ENCODE data around the gene ARL16. TPM values are rescaled to one million over a fixed set of nuclear protein-coding genes. Genes with fewer than 3 reads are reported as not detected.

Gene ARL16
- total and polyA plus RNA-seq, 3 experiments from 2014 or later, result 16.3 to 33.0 (median 19.7) TPM

DNA sequence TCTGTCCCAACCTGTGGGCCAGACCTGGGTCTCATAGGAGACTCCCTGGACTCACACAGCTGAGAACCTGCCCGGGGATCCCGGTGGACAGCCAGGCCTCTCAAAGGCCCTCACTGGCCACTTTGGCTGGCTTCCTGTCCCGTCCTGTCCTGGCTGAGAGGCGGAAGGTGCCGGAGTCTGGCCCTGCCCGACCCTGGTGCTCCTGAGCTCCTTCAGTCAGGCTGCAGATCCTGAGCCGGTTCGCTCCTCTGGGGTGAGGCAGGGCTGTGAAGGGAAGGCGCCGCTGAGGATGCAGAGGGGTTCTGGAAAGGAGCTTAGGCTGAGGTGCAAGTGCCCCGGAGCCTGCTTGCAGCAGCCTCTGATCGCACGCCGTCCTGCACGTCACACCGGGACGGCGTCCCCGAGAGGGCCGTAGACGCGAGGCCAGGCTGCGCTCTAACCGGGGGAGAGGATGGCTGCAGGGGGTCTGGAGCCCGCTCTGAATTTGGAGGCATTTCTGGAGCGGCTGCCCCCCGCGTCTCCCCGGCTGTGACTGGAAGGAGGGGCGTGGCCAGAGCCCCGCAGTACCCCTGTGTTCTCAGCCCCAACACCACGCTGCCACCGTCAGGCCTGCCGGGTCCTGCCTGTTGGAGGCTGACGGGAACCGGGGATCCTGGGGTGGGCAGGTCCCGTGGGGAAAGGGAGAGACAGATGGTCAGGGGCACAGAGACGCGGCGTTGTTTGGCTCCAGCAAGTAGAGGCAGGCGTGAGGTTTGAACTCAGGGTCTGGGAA, 4.4 kb upstream of the ARL16 start:
- peaks cover 20% of the 10 kb centered on the region for H3K4me1 ChIP-seq (ENCODE audit: insufficient read depth, low read length)
- no peak for DNase-seq
- Mint-ChIP-seq H3K27me3 (peaks cover 0 to 3% of the 10 kb centered on the region in 2 donors), H3K9me3 (no peaks in the 10 kb centered on the region), H3K36me3 (peaks cover 0 to 78% (median 10%) of the 10 kb centered on the region in 3 donors), H3K4me3 (peak overlapping the region in 2 of 7 donors; percentile 28 to 70), H3K27ac (no peak overlapping the region), H3K4me1 (peaks cover 22 to 39% (median 23%) of the 10 kb centered on the region in 3 donors)
- no peaks in the 10 kb centered on the region for H3K27me3 ChIP-seq (ENCODE audit: insufficient read depth, low read length, poor library complexity, severe bottlenecking)
- H3K27ac ChIP-seq (ENCODE audit: low read depth, low read length), result no peak overlapping the region
- no peaks in the 10 kb centered on the region for H3K9me3 ChIP-seq (ENCODE audit: low read length)
- peaks cover 33% of the 10 kb centered on the region for H3K36me3 ChIP-seq (ENCODE audit: insufficient read depth, low read length)
- CTCF ChIA-PET, result no interaction called here
- POLR2A ChIA-PET, result no interaction called here
- no peak overlapping the region for H3K4me3 ChIP-seq (ENCODE audit: low read length)

DNA sequence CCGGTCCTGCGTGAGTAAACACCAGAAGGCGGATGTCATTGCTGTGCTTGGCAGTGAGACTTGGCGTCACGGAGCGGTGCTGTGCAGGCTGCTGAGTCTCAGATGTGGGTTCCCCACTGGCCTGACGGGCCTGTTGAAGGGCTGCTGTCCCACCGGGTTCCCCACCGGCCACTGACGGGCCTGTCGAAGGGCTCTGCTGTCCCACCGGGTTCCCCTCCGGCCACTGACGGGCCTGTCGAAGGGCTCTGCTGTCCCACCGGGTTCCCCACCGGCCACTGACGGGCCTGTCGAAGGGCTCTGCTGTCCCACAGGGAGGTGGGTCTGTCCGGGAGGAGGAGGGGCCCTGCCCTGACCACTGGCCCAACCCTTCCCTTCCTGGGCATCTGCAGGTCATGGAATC, 3.0 kb upstream of the ARL16 start:
- Mint-ChIP-seq H3K4me3 (no peak overlapping the region), H3K27ac (peak overlapping the region in 1 of 8 donors; percentile 37), H3K9me3 (no peaks in the 10 kb centered on the region), H3K36me3 (peaks cover 0 to 67% (median 10%) of the 10 kb centered on the region in 3 donors), H3K4me1 (peaks cover 28 to 49% (median 28%) of the 10 kb centered on the region in 3 donors), H3K27me3 (peaks cover 0 to 3% of the 10 kb centered on the region in 2 donors)
- Histone ChIP-seq H3K36me3 (ENCODE audit: insufficient read depth, low read length) (peaks cover 25% of the 10 kb centered on the region), H3K27me3 (ENCODE audit: insufficient read depth, low read length, poor library complexity, severe bottlenecking) (no peaks in the 10 kb centered on the region), H3K4me3 (ENCODE audit: low read length) (no peak overlapping the region), H3K4me1 (ENCODE audit: insufficient read depth, low read length) (peaks cover 28% of the 10 kb centered on the region), H3K27ac (ENCODE audit: low read depth, low read length) (no peak overlapping the region), H3K9me3 (ENCODE audit: low read length) (no peaks in the 10 kb centered on the region)
- CTCF ChIA-PET, result no interaction called here
- DNase-seq, result no peak
- POLR2A ChIA-PET, result no interaction called here

DNA sequence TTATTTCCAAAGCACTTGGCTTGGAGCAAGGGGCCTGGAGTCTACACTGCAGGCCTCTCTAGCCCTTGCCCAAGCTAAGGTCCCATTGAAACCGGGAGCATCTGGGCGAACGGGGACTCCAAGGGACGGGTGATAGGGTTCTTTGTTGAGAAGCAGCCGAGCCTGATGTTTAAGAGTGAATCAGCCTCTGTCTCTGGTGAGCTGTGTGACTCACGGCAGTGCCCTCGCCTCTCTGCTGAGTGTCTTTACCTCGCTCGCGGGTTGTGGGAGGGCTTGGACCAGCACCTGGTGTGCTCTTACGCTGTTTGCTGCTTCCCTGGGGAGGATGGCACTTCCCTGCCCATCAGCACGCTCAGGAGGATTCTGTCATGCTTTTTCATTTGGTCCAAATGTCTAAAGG, 1.5 kb upstream of the ARL16 start:
- Histone ChIP-seq H3K4me1 (ENCODE audit: insufficient read depth, low read length) (peaks cover 28% of the 10 kb centered on the region), H3K36me3 (ENCODE audit: insufficient read depth, low read length) (peaks cover 24% of the 10 kb centered on the region), H3K9me3 (ENCODE audit: low read length) (no peaks in the 10 kb centered on the region), H3K4me3 (ENCODE audit: low read length) (peak overlapping the region; percentile 95), H3K27ac (ENCODE audit: low read depth, low read length) (peak overlapping the region; percentile 79), H3K27me3 (ENCODE audit: insufficient read depth, low read length, poor library complexity, severe bottlenecking) (no peaks in the 10 kb centered on the region)
- peak overlapping the region; percentile 80 to 90 (median 83) for H3K4me3 Mint-ChIP-seq
- H3K9me3 Mint-ChIP-seq, result no peaks in the 10 kb centered on the region
- peaks cover 0 to 61% (median 10%) of the 10 kb centered on the region in 3 donors for H3K36me3 Mint-ChIP-seq
- ChIA-PET POLR2A (interaction anchor here (0.6 to 3.9 kb wide), 3 partner anchors 17 to 26 kb away, joined by 5 to 38 read pairs (median 5); partner anchors contain the start of gene MRPL12), CTCF (interaction anchor here (2.9 kb wide), 1 partner anchor 18 kb away, joined by 12 read pairs; the partner anchor contains the start of gene MRPL12)
- peaks cover 0 to 3% of the 10 kb centered on the region in 2 donors for H3K27me3 Mint-ChIP-seq
- peaks cover 27 to 49% (median 28%) of the 10 kb centered on the region in 3 donors for H3K4me1 Mint-ChIP-seq
- no peak for DNase-seq
- H3K27ac Mint-ChIP-seq, result peak overlapping the region in 6 of 8 donors; percentile 24 to 88 (median 68)

DNA sequence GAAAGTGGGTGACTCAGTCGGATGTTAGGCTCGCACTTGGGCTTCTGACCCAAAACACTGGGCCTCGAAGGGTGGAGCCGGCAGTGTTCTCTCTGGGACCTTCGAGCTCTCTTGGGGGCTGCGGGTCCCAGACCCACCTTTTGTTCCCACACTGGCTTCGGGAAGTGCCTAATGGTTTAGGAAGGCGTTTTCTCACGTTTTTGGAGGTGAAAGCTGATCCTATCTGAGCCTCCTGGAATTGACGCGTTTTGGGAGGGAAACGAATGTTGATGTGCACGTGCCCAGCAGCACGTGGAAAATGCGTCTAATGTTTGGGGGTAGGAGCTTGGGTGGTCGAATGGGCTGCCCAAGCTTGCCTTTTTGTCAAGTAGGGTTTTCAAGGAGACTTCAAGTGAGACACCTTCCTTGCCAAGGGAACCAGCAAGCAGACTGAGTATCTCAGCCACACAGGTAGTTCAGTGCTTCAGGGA, 880 bp upstream of the ARL16 start:
- Mint-ChIP-seq H3K27ac (peak overlapping the region; percentile 60 to 90 (median 78)), H3K4me3 (peak overlapping the region; percentile 80 to 90 (median 83)), H3K9me3 (no peaks in the 10 kb centered on the region), H3K4me1 (peaks cover 27 to 49% (median 28%) of the 10 kb centered on the region in 3 donors), H3K27me3 (peaks cover 0 to 3% of the 10 kb centered on the region in 2 donors), H3K36me3 (peaks cover 0 to 59% (median 7%) of the 10 kb centered on the region in 3 donors)
- Histone ChIP-seq H3K27me3 (ENCODE audit: insufficient read depth, low read length, poor library complexity, severe bottlenecking) (no peaks in the 10 kb centered on the region), H3K36me3 (ENCODE audit: insufficient read depth, low read length) (peaks cover 24% of the 10 kb centered on the region), H3K4me1 (ENCODE audit: insufficient read depth, low read length) (peaks cover 28% of the 10 kb centered on the region), H3K27ac (ENCODE audit: low read depth, low read length) (peak overlapping the region; percentile 79), H3K4me3 (ENCODE audit: low read length) (peak overlapping the region; percentile 95), H3K9me3 (ENCODE audit: low read length) (no peaks in the 10 kb centered on the region)
- no peak for DNase-seq
- CTCF ChIA-PET, result interaction anchor here (0.7 to 2.9 kb wide), 2 partner anchors 17 to 19 kb away, joined by 3 to 12 read pairs; partner anchors contain the start of gene MRPL12
- POLR2A ChIA-PET, result interaction anchor here (0.6 to 3.9 kb wide), 10 partner anchors 16 to 389 kb away, joined by 3 to 38 read pairs (median 5); partner anchors contain the start of genes MCRIP1, MRPL12, P4HB and SLC25A10

DNA sequence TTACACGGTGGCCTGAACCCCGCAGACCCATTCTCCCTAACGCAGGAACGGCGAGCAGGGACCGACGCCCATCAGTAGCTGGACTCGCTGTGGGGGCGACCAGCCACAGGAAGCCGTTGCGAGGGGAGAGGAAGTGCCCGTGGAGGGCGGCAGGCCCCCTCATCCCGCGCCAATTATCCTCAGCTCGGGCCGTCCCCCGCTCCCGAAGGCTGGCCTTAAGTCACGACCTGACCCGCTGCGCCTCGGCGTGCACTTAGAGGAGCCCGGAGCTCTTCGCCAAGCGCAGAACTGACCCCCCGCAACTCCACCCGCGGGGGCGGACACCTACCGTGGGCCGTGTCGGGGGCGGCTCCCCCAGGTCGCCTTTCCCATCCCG, 401 bp downstream of the ARL16 start:
- ChIA-PET POLR2A (interaction anchor here (0.5 to 3.9 kb wide), 17 partner anchors 8 to 1845 kb away, joined by 3 to 38 read pairs (median 4); partner anchors contain the start of genes CCDC137, FN3KRP, MCRIP1 and MRPL12), CTCF (interaction anchor here (1.0 to 2.9 kb wide), 3 partner anchors 10 to 171 kb away, joined by 3 to 12 read pairs (median 4); partner anchors contain the start of gene MRPL12)
- peak overlapping the region; percentile 95 for H3K4me3 ChIP-seq (ENCODE audit: low read length)
- H3K27me3 ChIP-seq (ENCODE audit: insufficient read depth, low read length, poor library complexity, severe bottlenecking), result no peaks in the 10 kb centered on the region
- H3K9me3 ChIP-seq (ENCODE audit: low read length), result no peaks in the 10 kb centered on the region
- H3K4me1 Mint-ChIP-seq, result peaks cover 25 to 44% (median 28%) of the 10 kb centered on the region in 3 donors
- peak overlapping the region; percentile 92 to 99 (median 97) for H3K4me3 Mint-ChIP-seq
- DNase-seq, result no peak
- H3K36me3 Mint-ChIP-seq, result peaks cover 0 to 49% (median 4%) of the 10 kb centered on the region in 3 donors
- peak overlapping the region in 7 of 8 donors; percentile 63 to 99 (median 80) for H3K27ac Mint-ChIP-seq
- H3K27ac ChIP-seq (ENCODE audit: low read depth, low read length), result peak overlapping the region; percentile 58
- peaks cover 28% of the 10 kb centered on the region for H3K4me1 ChIP-seq (ENCODE audit: insufficient read depth, low read length)
- H3K36me3 ChIP-seq (ENCODE audit: insufficient read depth, low read length), result peaks cover 18% of the 10 kb centered on the region
- H3K9me3 Mint-ChIP-seq, result no peaks in the 10 kb centered on the region
- peaks cover 0 to 3% of the 10 kb centered on the region in 2 donors for H3K27me3 Mint-ChIP-seq

DNA sequence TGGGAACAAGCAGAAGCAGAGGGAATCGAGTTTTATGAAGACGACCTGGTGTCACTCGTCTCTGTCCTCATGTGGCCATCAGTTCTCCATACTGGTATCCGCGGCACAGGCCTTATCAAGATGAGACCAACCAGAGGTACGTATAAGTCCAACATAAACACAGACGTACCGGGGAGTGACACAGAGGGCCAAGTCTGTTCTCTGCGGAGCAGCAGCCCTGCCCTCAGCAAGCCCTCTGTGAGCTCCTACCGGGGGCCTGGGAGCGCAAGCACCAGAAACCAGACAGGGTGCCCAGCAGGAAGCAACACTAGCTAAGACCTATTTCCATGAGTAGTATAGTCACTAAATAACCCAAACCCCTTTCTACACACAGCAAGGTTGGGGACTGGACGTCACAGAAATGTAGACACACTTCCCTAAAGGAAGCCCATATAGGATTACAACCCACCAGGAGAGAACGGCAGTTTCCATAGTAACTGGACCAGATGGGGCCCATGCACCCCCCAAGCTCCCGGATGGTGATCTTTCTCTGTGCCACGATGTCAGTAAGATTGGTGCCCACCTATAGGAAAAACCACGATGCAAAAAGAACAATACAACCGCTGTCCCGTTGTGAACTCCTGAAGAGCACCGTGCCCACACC, 911 bp downstream of the ARL16 start:
- peaks cover 0 to 3% of the 10 kb centered on the region in 2 donors for H3K27me3 Mint-ChIP-seq
- H3K27ac ChIP-seq (ENCODE audit: low read depth, low read length), result peak overlapping the region; percentile 58
- ChIA-PET CTCF (interaction anchor here (1.7 kb wide), 1 partner anchor 11 kb away, joined by 4 read pairs; no protein-coding TSS in a partner anchor), POLR2A (interaction anchor here (0.5 to 3.9 kb wide), 9 partner anchors 8 to 1845 kb away, joined by 3 to 38 read pairs (median 4); partner anchors contain the start of genes MRPL12 and SLC25A10)
- peaks cover 25 to 44% (median 28%) of the 10 kb centered on the region in 3 donors for H3K4me1 Mint-ChIP-seq
- H3K36me3 Mint-ChIP-seq, result peaks cover 0 to 46% (median 4%) of the 10 kb centered on the region in 3 donors
- H3K4me1 ChIP-seq (ENCODE audit: insufficient read depth, low read length), result peaks cover 28% of the 10 kb centered on the region
- H3K9me3 Mint-ChIP-seq, result no peaks in the 10 kb centered on the region
- peak overlapping the region; percentile 95 for H3K4me3 ChIP-seq (ENCODE audit: low read length)
- H3K27ac Mint-ChIP-seq, result peak overlapping the region; percentile 17 to 86 (median 76)
- no peaks in the 10 kb centered on the region for H3K9me3 ChIP-seq (ENCODE audit: low read length)
- H3K4me3 Mint-ChIP-seq, result peak overlapping the region; percentile 92 to 99 (median 97)
- no peaks in the 10 kb centered on the region for H3K27me3 ChIP-seq (ENCODE audit: insufficient read depth, low read length, poor library complexity, severe bottlenecking)
- DNase-seq, result no peak
- H3K36me3 ChIP-seq (ENCODE audit: insufficient read depth, low read length), result peaks cover 18% of the 10 kb centered on the region

DNA sequence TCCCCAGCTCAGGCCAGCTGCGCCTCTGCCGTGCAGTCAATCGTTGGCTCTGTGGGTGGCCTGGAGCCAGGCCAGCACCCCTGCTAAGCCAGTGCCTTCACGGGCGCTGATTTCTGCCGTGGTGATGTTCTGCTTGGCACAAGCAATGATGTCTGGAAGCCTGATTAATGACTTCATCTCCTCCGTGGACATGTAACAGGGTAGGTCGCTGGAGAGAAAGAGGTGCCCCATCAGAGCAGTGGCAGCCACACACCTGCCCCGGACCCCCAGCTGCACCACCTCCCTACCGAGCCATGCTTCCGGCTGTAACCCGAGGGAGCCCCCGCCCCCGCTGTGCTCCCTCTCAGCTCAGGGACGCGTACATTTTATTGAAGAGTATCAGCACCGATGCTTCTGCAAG, 1.9 kb downstream of the ARL16 start:
- peak overlapping the region in 3 of 7 donors; percentile 20 to 37 (median 37) for H3K4me3 Mint-ChIP-seq
- H3K27ac Mint-ChIP-seq, result peak overlapping the region in 4 of 8 donors; percentile 12 to 83 (median 70)

More for the DNA sequence above, 1.9 kb downstream of the ARL16 start:
- POLR2A ChIA-PET, result interaction anchor here (3.9 kb wide), 1 partner anchor 21 kb away, joined by 38 read pairs; the partner anchor contains the start of gene MRPL12
- peaks cover 7% of the 10 kb centered on the region for H3K36me3 ChIP-seq (ENCODE audit: insufficient read depth, low read length)
- no peak overlapping the region for H3K27ac ChIP-seq (ENCODE audit: low read depth, low read length)
- no peaks in the 10 kb centered on the region for H3K9me3 ChIP-seq (ENCODE audit: low read length)
- H3K4me3 ChIP-seq (ENCODE audit: low read length), result no peak overlapping the region
- Mint-ChIP-seq H3K36me3 (peaks cover 0 to 36% (median 4%) of the 10 kb centered on the region in 3 donors), H3K27me3 (peaks cover 0 to 3% of the 10 kb centered on the region in 2 donors), H3K9me3 (no peaks in the 10 kb centered on the region), H3K4me1 (peaks cover 25 to 38% (median 28%) of the 10 kb centered on the region in 3 donors)
- CTCF ChIA-PET, result no interaction called here
- H3K4me1 ChIP-seq (ENCODE audit: insufficient read depth, low read length), result peaks cover 28% of the 10 kb centered on the region
- H3K27me3 ChIP-seq (ENCODE audit: insufficient read depth, low read length, poor library complexity, severe bottlenecking), result no peaks in the 10 kb centered on the region
- no peak for DNase-seq

All from CD8-positive, alpha-beta memory T cell (primary cell).